T-helper 1 cell (primary cell): ENCODE results near the gene HIVEP3.

ENCODE experiments used
- DNase-seq, 5 donors: peaks; one replicate each; pipeline ENCODE4 v3.0.0-alpha.2; 2012 to 2020

Gene HIVEP3

GRCh38 chr1:41626616-41627375 is 291.9 kb downstream of the HIVEP3 start:
- no peak for DNase-seq

GRCh38 chr1:41626146-41626545 is 292.6 kb downstream of the HIVEP3 start:
- no peak for DNase-seq

- DNase-seq: no peak
These were observed 295.0 kb downstream of the HIVEP3 start for GRCh38 chr1:41623736-41624135.

- no peak for DNase-seq
These were observed 295.6 kb downstream of the HIVEP3 start for GRCh38 chr1:41622859-41623732.

GRCh38 chr1:41622402-41622801 is 296.3 kb downstream of the HIVEP3 start:
- no peak for DNase-seq

GRCh38 chr1:41621791-41622190 is 296.9 kb downstream of the HIVEP3 start:
- no peak for DNase-seq

GRCh38 chr1:41621256-41621655 is 297.5 kb downstream of the HIVEP3 start:
- DNase-seq: no peak

- DNase-seq: no peak
These were observed 298.2 kb downstream of the HIVEP3 start for GRCh38 chr1:41620365-41621169.

- no peak for DNase-seq
These were observed 299.0 kb downstream of the HIVEP3 start for GRCh38 chr1:41619511-41620364.

- no peak for DNase-seq
These were observed 299.9 kb downstream of the HIVEP3 start for GRCh38 chr1:41618871-41619270.

- no peak for DNase-seq
These were observed 300.5 kb downstream of the HIVEP3 start for GRCh38 chr1:41618066-41618825.

- no peak for DNase-seq
These were observed 301.4 kb downstream of the HIVEP3 start for GRCh38 chr1:41617336-41617735.

GRCh38 chr1:41616563-41616962 is 302.2 kb downstream of the HIVEP3 start:
- DNase-seq: no peak

- no peak for DNase-seq
These were observed 302.7 kb downstream of the HIVEP3 start for GRCh38 chr1:41615981-41616380.

GRCh38 chr1:41615316-41615715 is 303.4 kb downstream of the HIVEP3 start:
- DNase-seq: no peak

GRCh38 chr1:41614818-41615217 is 303.9 kb downstream of the HIVEP3 start:
- DNase-seq: no peak

GRCh38 chr1:41613689-41614574 is 304.8 kb downstream of the HIVEP3 start:
- DNase-seq: no peak

GRCh38 chr1:41612953-41613352 is 305.8 kb downstream of the HIVEP3 start:
- DNase-seq: no peak

- DNase-seq: no peak
These were observed 306.7 kb downstream of the HIVEP3 start for GRCh38 chr1:41611932-41612450.
